HG02981 (cell line): Measurements from ENCODE around the gene GRIN2A.
"Not testable (repeated sequence)": the region's sequence is repeated elsewhere in the genome, so short reads cannot be mapped to it uniquely, and the experiment has no call there.

Source experiments
- ATAC-seq: cut with Tn5 transposase; IDR thresholded peaks from one replicate; pipeline ENCODE4 v1.9.1; 2021; ENCODE audit warnings: mild to moderate bottlenecking, moderate library complexity; ENCODE audit not compliant: unreplicated experiment

Gene GRIN2A

DNA sequence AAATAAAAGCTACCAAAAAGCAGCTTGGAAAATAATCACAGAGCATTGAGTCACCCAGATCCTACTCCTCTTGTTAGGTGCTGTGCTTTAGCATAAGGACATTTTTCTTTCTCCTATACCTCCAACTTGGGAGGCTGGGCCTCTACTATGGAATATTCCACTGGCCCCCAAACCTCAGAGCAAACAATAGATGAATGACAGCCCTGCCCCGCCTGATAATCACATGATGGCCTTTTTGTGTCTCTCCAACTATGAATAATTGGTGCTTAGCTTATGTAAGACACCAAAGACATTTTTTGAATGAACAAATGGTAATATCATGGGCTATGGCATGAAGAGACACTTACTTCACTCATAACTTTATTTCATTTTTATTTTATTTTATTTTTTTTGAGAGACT is 250.2 kb downstream of the GRIN2A start:
- ATAC-seq, result no peak

GRCh38 chr16:9929836-9930235 is 252.4 kb downstream of the GRIN2A start:
- ATAC-seq, result no peak

DNA sequence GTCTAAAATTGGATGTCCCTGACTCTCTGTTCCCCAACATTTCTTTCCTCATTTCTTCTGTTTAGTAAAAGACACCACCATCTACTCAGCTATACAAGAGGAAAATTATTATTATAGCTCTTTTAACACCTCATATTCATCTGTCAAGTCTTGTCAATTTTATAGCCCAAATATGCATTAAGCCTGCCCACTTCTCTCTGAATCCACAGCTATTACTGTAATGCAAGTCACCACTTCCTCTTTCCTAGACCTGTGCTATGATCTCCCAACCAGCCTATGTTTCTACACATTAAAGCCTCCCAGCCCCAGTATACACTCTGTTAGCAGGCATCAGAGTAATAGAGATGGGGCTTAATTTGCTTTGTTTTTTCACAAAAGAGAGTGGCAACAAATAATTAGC is 252.9 kb downstream of the GRIN2A start:
- no peak for ATAC-seq

- no peak for ATAC-seq
These were observed 259.8 kb downstream of the GRIN2A start for GRCh38 chr16:9922441-9922840.

DNA sequence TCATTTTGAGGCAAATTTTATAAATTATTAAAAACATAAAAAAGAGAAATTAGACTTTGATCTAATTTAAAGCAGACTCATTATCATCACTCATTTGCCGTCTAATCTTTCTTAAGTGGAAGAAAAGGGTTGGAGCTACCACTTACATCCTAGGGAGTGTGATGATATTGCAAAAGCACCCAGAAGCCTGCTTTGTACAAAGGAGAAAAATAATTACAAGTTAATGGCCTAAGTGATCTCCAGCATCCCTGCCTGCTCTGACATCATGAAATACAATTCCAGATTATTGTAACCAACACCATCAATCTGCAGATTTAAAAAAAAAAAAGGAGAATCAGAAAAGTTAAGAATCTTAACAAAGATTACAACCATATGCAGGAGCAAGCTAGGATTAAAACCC is 260.2 kb downstream of the GRIN2A start:
- no peak for ATAC-seq

GRCh38 chr16:9919460-9919859 is 262.8 kb downstream of the GRIN2A start:
- ATAC-seq, result no peak

GRCh38 chr16:9917691-9918090 is 264.5 kb downstream of the GRIN2A start:
- ATAC-seq, result no peak

GRCh38 chr16:9913604-9914326 is 268.5 kb downstream of the GRIN2A start:
- no peak for ATAC-seq

DNA sequence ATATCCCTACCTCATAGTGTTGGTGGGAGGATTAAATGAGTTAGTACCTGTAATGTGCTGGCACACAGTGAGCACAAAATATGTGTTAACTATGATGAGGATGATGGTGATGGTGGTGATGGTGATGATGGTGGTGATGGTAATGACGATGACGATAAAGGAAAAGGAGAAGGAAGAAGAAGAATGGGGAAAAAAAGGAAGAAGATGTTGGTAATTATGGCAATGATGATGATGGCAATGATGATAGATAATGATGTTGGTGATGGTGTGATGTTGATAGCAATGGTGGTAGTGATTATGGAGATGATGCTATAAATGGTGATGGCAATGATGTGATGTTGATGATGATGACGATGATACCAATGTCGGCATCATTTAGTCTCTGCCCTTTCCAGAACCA is 270.2 kb downstream of the GRIN2A start:
- ATAC-seq, result no peak

DNA sequence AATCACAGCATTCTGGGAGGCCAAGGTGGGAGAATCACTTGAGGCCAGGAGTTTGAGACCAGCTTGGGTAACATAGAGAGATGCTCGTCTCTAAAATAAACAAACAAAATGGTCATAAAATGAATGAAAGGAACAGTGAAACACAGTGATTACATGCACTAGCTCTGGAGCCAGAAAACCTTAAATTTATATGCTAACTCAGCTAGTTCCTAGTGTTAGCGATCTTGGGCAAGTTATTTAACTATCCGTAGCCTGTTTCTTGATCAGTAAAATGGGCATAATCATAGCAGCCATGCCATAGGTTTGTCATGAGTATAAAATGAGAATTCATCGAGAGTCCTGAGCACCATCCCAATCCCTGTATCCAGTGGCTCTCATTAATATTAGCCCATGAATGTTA is 271.0 kb downstream of the GRIN2A start:
- ATAC-seq, result no peak

GRCh38 chr16:9909072-9909825 is 273.0 kb downstream of the GRIN2A start:
- ATAC-seq, result no peak

- no peak for ATAC-seq
These were observed 273.6 kb downstream of the GRIN2A start for GRCh38 chr16:9908613-9909012.

GRCh38 chr16:9907752-9908151 is 274.5 kb downstream of the GRIN2A start:
- ATAC-seq, result no peak

DNA sequence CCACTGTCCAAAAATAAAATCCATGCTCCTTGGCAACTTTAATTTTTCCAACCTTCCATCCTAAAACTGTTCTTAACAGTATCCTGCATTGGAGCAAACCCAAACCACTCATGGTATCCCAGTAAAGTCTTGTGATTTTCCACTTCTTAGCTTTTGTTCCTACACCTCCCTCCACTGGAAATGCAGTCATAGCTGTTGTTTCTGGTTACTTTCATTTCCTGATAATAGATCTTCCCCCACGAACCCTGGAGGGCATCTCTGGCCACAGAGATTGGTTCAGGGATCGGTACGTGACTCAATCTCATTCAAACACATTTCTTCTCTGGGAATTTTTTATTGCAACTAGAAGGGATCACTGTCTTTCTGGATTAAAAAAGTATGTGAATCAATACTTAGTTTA is 276.0 kb downstream of the GRIN2A start:
- no peak for ATAC-seq

DNA sequence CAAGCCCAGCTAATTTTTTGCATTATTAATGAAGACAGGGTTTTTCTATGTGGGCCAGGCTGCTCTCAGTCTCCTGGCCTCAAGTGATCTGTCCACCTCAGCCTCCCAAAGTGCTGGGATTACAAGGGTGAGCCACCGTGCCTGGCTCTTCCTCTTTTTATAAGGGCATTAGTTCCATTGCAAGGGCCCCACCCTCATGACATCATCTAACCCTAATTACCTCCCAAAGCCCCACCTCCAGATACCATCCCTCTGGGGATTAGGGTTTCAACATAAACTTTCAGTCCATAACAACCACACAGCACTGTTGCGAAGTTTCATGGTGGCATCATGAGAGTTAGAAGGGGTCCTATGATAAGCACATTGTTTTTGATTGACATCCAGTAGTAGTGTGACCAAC is 277.7 kb downstream of the GRIN2A start:
- ATAC-seq, result no peak

DNA sequence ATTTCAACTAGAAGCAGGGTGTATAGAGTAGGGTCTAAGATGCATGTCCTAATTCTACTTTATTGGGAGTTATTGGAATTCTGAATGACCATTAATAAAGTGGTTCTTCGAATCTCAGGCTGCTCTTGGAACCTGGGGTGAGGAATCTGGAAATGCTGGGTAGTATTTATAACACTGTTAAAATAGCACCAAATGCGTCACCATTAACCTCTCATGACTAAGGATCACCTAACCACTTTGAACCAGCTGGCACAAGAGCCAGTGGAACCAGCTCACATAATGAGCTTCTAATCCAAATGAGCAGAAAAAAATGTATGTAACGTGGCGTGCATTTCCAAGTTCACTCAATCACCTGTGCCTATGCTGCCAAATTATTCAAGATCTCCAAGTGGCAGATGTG is 281.7 kb downstream of the GRIN2A start:
- no peak for ATAC-seq

DNA sequence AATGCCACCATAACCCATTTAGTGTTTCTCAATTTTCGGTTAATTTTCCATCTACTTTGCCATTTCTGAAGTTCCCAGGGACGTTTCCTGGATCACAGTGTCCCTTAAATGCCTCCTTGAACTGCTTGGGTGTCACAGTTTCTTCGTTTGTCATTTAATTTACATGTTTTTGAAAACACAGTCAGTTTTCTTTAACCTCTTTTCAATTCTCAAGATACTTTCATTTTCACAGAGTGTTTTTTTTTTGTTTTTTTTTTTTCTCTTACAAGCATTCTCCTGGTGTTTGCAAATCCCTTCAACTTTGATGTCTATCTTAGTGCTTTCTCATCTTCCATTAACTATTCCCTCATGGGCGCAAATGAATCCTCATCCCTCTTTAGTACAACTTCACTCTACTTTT is 283.7 kb downstream of the GRIN2A start:
- ATAC-seq, result no peak

DNA sequence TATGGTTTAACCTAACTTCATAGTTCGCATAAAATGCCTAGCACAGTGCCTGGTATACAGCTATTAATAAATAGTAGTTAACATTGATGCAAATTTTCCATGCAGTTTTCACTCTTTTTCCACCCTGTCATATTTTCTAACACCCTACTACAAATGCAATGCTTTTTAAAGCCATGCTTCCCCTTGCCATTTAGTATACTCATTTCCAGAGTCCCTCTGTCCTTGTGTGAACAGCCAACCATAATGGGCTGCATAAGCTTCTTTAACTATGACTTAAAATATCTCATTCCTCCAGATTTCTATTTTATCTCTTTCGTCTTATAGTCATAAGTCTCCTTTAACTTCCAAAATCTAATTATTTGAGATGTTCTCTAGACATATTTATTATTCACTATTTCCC is 284.1 kb downstream of the GRIN2A start:
- no peak for ATAC-seq

DNA sequence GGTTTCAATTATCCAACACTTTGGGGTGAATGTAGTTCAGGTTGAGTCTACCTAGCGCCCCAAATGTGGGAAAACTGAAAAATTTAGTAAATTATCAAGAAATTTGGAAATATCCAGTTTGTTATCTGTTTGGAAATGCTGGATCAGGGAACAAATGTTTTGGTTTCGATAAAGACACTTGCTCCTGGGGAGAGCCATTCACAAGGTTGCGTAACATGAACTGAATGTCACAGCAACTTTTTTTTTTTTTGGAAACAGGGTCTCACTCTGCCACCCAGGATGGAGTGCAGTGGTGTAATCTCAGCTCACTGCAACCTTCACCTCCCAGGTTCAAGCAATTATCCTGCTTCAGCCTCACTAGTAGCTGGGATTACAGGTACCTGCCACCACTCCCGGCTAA is 286.4 kb downstream of the GRIN2A start:
- ATAC-seq, result no peak

DNA sequence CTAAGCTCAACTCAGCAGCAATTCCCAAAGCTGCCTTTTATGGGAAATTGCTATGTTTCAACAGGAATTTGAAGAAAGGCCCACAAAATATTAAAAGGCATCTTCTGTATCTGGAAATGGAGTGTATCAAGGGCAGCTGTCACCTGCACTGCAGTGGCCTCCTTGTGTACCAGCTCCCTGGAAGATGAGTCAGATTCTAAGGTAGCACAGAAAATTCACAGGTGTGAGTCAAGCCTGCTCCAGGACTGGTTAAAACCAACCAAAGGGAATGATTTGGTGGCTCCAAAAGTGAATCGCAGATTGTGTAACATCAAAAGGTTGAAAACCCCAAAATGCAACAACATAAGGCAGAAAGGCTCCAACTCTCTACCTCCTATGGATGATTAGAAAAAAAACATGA is 296.4 kb downstream of the GRIN2A start:
- no peak for ATAC-seq

DNA sequence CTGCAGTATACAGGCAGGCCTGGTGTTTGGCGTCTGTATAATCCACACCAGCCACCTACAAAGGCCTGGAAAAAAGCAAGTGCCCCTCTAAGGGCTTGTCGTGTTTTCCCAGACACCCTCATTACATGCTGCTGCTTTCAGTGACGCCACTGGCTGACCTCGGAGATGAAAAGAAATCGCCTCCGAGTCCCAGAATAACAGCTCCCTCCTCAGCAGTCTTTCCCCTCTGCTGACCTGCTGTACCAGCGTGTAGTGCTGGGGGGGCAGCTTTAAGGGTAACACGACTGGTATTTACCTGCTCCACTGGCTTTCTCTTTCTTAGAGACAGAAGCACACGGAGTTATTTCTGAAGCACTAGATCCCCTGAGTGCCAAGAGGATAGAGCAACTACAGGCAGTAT is 296.8 kb downstream of the GRIN2A start:
- no peak for ATAC-seq

DNA sequence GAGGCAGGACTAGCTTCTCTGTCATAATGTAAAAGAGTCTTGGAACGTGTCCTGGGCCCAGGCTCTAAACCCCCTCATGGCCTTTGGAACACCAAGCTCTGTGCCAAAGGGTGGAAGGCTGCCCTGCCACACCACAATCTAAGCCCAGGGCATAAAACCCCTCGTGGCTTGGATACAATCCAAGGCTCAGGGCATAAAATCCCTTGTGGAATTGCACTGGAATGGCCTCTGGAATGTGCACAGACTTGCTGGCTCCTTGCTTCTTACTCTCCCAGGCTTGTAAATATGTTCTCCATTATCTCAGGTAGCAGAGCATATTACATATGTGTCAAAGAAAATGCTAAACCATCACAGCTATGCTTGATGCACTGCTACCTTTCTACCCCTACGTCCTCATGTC is 306.2 kb downstream of the GRIN2A start:
- not testable (repeated sequence) for ATAC-seq

DNA sequence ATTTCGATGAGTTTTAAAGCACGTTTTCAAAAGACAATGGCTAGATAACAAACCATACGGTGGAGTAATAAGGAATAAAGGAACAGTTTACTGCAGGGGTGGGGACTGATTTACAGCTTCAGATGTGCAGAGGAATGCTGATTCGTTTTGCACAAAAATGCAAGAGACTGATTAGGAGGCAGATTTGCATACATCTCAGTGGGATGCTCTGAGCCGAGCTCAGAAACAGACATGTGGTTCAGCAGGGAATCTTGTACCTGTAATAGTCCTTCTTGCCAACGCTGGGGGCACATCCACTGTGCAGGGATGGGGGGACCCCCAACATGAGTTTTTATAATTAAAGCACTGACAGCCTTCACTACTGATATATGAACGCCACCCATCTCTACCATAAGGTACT is 308.0 kb downstream of the GRIN2A start:
- no peak for ATAC-seq
